Glutamatergic neuron (in vitro differentiated cells): ENCODE data around the gene PKMYT1. TPM values are rescaled to one million over a fixed set of nuclear protein-coding genes. Genes with fewer than 3 reads are reported as not detected.

Source experiments
- DNase-seq: peaks from one replicate; pipeline ENCODE4 v3.0.0; 2022
- H3K27ac Mint-ChIP-seq: one replicate; pipeline ENCODE4 v1.8.0; 2020; ENCODE audit warnings: mild to moderate bottlenecking, mixed read lengths, inconsistent platforms; ENCODE audit not compliant: unreplicated experiment
- H3K27me3 Mint-ChIP-seq: one replicate; pipeline ENCODE4 v1.8.0; 2020; ENCODE audit warnings: mild to moderate bottlenecking, moderate library complexity, mixed read lengths, inconsistent platforms; ENCODE audit not compliant: unreplicated experiment
- H3K36me3 Mint-ChIP-seq: one replicate; pipeline ENCODE4 v1.8.0; 2020; ENCODE audit warnings: mild to moderate bottlenecking, mixed read lengths, inconsistent platforms; ENCODE audit not compliant: unreplicated experiment
- H3K4me1 Mint-ChIP-seq: one replicate; pipeline ENCODE4 v1.8.0; 2020; ENCODE audit warnings: mild to moderate bottlenecking, low read depth, mixed read lengths, inconsistent platforms; ENCODE audit not compliant: unreplicated experiment
- H3K4me3 Mint-ChIP-seq: one replicate; pipeline ENCODE4 v1.8.0; 2020; ENCODE audit warnings: mild to moderate bottlenecking, mixed read lengths, inconsistent platforms; ENCODE audit not compliant: unreplicated experiment
- H3K9me3 Mint-ChIP-seq: one replicate; pipeline ENCODE4 v1.8.0; 2020; ENCODE audit warnings: mild to moderate bottlenecking, moderate library complexity, mixed read lengths, inconsistent platforms; ENCODE audit not compliant: unreplicated experiment
- total RNA-seq: library from RNA; stranded (reverse); fragmentation: NEBNext Ultra II Directional; extraction: Animal tissue kit (Norgen Biotek cat#: 25700); gene quantifications from one replicate; pipeline ENCODE4 v1.2.1, GENCODE V29; 2021; ENCODE audit not compliant: unreplicated experiment
- TF ChIP-seq, protein P1 (sequence below): fragments of 200-600 bp; sonication (generic); IDR thresholded peaks from one replicate; pipeline ENCODE4 v1.5.0; 2021; ENCODE audit not compliant: partially characterized antibody, unreplicated experiment

PKMYT1 gene
- total RNA-seq, 1 donor from 2014 or later = 8.5 TPM

DNA sequence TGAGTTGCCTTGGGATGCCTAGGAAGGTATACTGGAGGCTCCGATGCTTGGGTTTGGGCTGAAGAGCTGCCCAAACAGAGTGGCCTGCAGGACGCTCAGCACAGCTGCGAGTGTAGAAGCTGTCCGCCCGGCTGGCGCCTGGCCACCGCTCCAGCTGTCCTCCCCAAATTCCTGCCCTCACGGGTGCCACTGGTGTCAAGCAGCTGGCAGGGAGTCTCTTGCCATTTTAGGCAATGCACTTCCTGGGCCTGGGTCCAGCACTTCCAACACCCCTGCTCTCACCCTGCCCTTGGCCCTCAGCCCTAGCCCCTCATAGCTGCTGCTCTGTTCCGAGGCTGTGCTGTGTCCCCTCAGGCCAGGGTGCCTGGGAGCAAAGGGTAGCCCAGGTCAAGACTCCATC lies 5.2 kb upstream of the PKMYT1 start:
- Mint-ChIP-seq H3K4me1 (peaks cover 5% of the 10 kb centered on the region), H3K27me3 (peaks cover 6% of the 10 kb centered on the region), H3K36me3 (no peaks in the 10 kb centered on the region), H3K9me3 (peaks cover 3% of the 10 kb centered on the region), H3K27ac (no peak overlapping the region), H3K4me3 (no peak overlapping the region)
- no peak for DNase-seq
- TF ChIP-seq, protein P1, sequence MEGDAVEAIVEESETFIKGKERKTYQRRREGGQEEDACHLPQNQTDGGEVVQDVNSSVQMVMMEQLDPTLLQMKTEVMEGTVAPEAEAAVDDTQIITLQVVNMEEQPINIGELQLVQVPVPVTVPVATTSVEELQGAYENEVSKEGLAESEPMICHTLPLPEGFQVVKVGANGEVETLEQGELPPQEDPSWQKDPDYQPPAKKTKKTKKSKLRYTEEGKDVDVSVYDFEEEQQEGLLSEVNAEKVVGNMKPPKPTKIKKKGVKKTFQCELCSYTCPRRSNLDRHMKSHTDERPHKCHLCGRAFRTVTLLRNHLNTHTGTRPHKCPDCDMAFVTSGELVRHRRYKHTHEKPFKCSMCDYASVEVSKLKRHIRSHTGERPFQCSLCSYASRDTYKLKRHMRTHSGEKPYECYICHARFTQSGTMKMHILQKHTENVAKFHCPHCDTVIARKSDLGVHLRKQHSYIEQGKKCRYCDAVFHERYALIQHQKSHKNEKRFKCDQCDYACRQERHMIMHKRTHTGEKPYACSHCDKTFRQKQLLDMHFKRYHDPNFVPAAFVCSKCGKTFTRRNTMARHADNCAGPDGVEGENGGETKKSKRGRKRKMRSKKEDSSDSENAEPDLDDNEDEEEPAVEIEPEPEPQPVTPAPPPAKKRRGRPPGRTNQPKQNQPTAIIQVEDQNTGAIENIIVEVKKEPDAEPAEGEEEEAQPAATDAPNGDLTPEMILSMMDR = no peak

DNA sequence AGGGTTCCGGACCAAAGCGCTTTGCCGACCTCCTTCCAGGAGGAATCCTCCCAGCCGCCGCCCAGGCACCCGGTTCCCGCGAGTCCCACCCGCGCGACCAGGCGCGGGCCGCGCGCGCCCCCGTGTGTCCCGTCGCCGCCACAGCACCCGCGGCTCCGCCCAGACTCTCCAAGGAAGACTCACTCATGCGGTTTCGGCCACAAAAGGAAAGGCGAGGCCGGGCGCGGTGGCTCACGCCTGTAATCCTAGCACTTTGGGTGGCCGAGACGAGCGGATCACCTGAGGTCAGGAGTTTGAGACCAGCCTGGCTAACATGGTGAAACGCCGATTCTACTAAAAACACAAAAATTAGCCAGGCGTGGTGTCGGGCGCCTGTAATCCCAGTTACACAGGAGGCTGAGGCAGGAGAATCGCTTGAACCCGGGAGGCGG lies 3.5 kb upstream of the PKMYT1 start:
- Mint-ChIP-seq H3K36me3 (no peaks in the 10 kb centered on the region), H3K4me3 (no peak overlapping the region), H3K9me3 (peaks cover 3% of the 10 kb centered on the region), H3K4me1 (peaks cover 5% of the 10 kb centered on the region), H3K27me3 (peaks cover 6% of the 10 kb centered on the region), H3K27ac (no peak overlapping the region)
- TF ChIP-seq, protein P1 = peak; percentile 93
- DNase-seq = peak; percentile 91

DNA sequence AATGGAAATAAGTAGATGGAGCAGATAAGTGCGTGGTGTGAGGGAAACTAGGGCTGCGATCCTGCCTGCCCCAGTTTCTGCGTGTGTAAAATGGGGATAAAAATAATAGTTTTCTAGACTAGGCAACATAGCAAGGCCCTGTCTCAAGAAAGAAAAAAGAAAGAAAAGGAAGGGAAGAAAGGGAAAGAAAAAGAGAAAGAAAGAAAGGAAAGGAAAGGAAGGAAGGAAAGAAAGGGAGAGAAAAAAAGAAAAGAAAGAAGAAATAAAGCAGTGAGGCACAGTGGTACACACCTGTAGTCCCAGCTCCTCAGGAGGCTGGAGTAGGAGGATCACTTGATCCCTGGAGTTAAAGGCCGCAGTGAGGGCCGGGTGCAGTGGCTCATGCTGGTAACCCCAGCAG lies 2.2 kb upstream of the PKMYT1 start:
- Mint-ChIP-seq H3K4me3 (no peak overlapping the region), H3K27ac (no peak overlapping the region), H3K9me3 (peaks cover 3% of the 10 kb centered on the region), H3K27me3 (peaks cover 6% of the 10 kb centered on the region), H3K4me1 (peaks cover 5% of the 10 kb centered on the region), H3K36me3 (no peaks in the 10 kb centered on the region)
- DNase-seq = no peak
- TF ChIP-seq, protein P1 = no peak

DNA sequence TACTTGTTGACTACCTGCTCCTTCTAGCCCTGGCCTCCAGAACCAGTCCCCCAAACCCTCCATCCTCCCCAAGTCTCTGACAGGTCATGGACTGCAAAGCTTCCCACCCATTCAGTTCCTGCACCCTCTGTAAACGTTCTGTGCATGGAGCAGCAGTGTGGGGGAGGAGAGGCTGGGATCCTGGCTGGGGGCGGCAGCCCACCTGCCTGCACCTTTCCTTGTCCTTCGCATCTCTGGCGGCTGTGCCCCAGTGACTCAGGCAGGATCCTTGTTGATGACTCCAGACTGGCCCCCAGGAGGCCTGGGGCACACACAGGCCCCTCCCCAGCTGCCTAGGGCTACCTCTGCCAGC lies 1.6 kb upstream of the PKMYT1 start:
- Mint-ChIP-seq H3K9me3 (peaks cover 3% of the 10 kb centered on the region), H3K36me3 (no peaks in the 10 kb centered on the region)
- no peak for DNase-seq

DNA sequence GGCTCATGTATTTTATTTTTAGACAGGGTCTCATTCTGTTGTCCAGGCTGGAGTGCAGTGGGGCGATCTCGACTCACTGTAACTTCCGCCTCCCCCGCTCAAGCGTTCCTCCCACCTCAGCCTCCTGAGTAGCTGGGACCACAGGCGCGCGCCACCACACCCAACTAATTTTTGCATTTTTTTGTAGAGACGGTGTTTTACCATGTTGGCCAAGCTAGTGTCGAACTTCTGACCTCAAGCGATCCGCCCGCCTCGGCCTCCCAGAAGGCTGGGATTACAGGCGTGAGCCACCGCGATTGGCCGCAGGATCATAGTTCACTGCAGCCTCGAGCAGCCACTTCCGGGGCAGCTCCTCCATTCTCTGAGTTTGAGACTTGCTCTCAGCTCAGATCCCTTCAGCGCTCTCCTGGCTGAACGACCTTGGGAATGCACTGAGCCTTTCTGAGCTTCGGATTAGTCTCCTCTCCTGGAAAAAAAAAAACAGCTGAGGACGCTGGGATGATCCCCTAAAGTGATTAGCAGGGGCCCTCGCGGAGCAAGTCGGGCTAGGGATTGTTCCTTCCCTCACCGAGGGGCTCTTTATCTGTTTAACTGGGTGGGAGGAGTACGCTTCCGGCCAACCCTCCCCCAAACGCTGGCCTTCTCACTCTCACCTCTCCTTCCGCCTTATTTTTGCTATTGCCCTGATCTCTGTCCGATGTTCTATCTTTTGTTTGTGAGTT lies 1.1 kb upstream of the PKMYT1 start:
- Mint-ChIP-seq H3K27ac (peak overlapping the region; percentile 59), H3K4me1 (peaks cover 5% of the 10 kb centered on the region), H3K4me3 (peak overlapping the region; percentile 68), H3K36me3 (no peaks in the 10 kb centered on the region), H3K27me3 (peaks cover 5% of the 10 kb centered on the region), H3K9me3 (peaks cover 3% of the 10 kb centered on the region)
- TF ChIP-seq, protein P1 = no peak
- no peak for DNase-seq

More for the DNA sequence above, 1.6 kb upstream of the PKMYT1 start:
- Mint-ChIP-seq H3K27ac (peak overlapping the region; percentile 54), H3K4me3 (peak overlapping the region; percentile 68), H3K4me1 (peaks cover 5% of the 10 kb centered on the region), H3K27me3 (peaks cover 6% of the 10 kb centered on the region)
- TF ChIP-seq, protein P1 = no peak
